SU-DHL-6 (cell line): ENCODE results near the gene KCNAB3.

ENCODE experiments used
- EZH2phosphoT487 ChIP-seq: fragments of 200-600 bp; sonication (generic), shearing (Covaris generic); conservative IDR thresholded peaks from 2 replicates; pipeline ENCODE4 v1.6.1; 2018; ENCODE audit warnings: mild to moderate bottlenecking, antibody characterized with exemption, low read length, moderate library complexity, mixed read lengths
- TF ChIP-seq, protein P1 (sequence below): fragments of 200-600 bp; sonication (generic); IDR thresholded peaks from one replicate; pipeline ENCODE4 v1.5.1; 2017; ENCODE audit warnings: antibody characterized with exemption, mild to moderate bottlenecking, low read length, moderate library complexity; ENCODE audit not compliant: insufficient read depth, poor library complexity, severe bottlenecking

DNA sequence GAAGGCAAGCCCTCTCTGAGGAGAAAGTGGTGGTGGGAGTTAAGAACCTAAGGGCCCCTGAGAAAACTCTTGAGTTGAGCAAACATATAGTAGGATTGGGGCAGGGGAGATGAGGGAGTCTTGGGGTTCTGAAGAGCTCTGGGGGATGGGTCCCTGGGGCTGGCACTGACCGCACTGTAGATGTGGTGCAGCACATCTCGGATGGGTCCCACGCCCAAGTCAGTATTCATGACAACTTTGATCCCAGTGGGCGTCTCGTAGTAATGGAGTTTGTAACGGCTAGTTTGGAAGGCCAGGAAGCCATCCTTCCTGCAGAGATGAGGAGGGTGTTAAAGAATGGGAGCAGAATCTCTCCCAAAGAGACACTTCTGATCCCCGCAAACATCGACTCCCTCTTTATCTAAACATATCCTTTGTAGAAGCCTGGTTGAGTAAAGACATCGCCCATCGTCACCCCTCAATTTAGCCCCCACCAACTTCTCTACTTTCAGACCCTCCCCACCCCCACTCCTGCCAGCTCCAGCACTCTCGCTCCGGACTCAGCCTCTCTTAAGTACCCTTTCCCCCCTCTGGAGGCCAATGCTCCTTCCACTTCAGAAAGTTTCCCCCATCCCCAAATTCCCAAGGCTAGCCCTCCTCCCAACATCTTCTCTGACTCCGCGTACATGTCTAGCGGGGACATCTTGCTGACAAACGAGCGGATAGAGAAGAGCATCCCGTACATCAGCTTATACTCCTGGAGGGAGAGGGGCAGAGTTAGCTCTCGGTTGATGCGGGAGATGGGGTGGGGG lies 1.4 kb upstream of the KCNAB3 start:
- TF ChIP-seq, protein P1, sequence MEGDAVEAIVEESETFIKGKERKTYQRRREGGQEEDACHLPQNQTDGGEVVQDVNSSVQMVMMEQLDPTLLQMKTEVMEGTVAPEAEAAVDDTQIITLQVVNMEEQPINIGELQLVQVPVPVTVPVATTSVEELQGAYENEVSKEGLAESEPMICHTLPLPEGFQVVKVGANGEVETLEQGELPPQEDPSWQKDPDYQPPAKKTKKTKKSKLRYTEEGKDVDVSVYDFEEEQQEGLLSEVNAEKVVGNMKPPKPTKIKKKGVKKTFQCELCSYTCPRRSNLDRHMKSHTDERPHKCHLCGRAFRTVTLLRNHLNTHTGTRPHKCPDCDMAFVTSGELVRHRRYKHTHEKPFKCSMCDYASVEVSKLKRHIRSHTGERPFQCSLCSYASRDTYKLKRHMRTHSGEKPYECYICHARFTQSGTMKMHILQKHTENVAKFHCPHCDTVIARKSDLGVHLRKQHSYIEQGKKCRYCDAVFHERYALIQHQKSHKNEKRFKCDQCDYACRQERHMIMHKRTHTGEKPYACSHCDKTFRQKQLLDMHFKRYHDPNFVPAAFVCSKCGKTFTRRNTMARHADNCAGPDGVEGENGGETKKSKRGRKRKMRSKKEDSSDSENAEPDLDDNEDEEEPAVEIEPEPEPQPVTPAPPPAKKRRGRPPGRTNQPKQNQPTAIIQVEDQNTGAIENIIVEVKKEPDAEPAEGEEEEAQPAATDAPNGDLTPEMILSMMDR: no peak
- no peak for TF ChIP-seq EZH2phosphoT487
